Glutamatergic neuron (in vitro differentiated cells): ENCODE data around the gene NOS1AP. TPM values are rescaled to one million over a fixed set of nuclear protein-coding genes. Genes with fewer than 3 reads are reported as not detected.

ENCODE experiments used
- DNase-seq: peaks from one replicate; pipeline ENCODE4 v3.0.0; 2022
- H3K27ac Mint-ChIP-seq: one replicate; pipeline ENCODE4 v1.8.0; 2020; ENCODE audit warnings: mild to moderate bottlenecking, mixed read lengths, inconsistent platforms; ENCODE audit not compliant: unreplicated experiment
- H3K27me3 Mint-ChIP-seq: one replicate; pipeline ENCODE4 v1.8.0; 2020; ENCODE audit warnings: mild to moderate bottlenecking, moderate library complexity, mixed read lengths, inconsistent platforms; ENCODE audit not compliant: unreplicated experiment
- H3K36me3 Mint-ChIP-seq: one replicate; pipeline ENCODE4 v1.8.0; 2020; ENCODE audit warnings: mild to moderate bottlenecking, mixed read lengths, inconsistent platforms; ENCODE audit not compliant: unreplicated experiment
- H3K4me1 Mint-ChIP-seq: one replicate; pipeline ENCODE4 v1.8.0; 2020; ENCODE audit warnings: mild to moderate bottlenecking, low read depth, mixed read lengths, inconsistent platforms; ENCODE audit not compliant: unreplicated experiment
- H3K4me3 Mint-ChIP-seq: one replicate; pipeline ENCODE4 v1.8.0; 2020; ENCODE audit warnings: mild to moderate bottlenecking, mixed read lengths, inconsistent platforms; ENCODE audit not compliant: unreplicated experiment
- H3K9me3 Mint-ChIP-seq: one replicate; pipeline ENCODE4 v1.8.0; 2020; ENCODE audit warnings: mild to moderate bottlenecking, moderate library complexity, mixed read lengths, inconsistent platforms; ENCODE audit not compliant: unreplicated experiment
- CTCF ChIP-seq: fragments of 200-600 bp; sonication (generic); IDR thresholded peaks from one replicate; pipeline ENCODE4 v1.5.0; 2021; ENCODE audit not compliant: partially characterized antibody, unreplicated experiment
- total RNA-seq: library from RNA; stranded (reverse); fragmentation: NEBNext Ultra II Directional; extraction: Animal tissue kit (Norgen Biotek cat#: 25700); gene quantifications from one replicate; pipeline ENCODE4 v1.2.1, GENCODE V29; 2021; ENCODE audit not compliant: unreplicated experiment

Gene NOS1AP
- total RNA-seq, 1 donor from 2014 or later, result 12.7 TPM

- no peak overlapping the region for H3K27ac Mint-ChIP-seq
- no peaks in the 10 kb centered on the region for H3K27me3 Mint-ChIP-seq
- peak overlapping the region; percentile 73 for H3K4me3 Mint-ChIP-seq
- H3K36me3 Mint-ChIP-seq, result peaks cover 5% of the 10 kb centered on the region
- peak; percentile 55 for DNase-seq
- TF ChIP-seq CTCF, result no peak
- H3K4me1 Mint-ChIP-seq, result peaks cover 9% of the 10 kb centered on the region
- H3K9me3 Mint-ChIP-seq, result no peaks in the 10 kb centered on the region
Measured at GRCh38 chr1:162145966-162146696, 76.6 kb downstream of the NOS1AP start.

- no peak for TF ChIP-seq CTCF
- Mint-ChIP-seq H3K9me3 (peaks cover 1% of the 10 kb centered on the region), H3K4me3 (no peak overlapping the region), H3K36me3 (peaks cover 5% of the 10 kb centered on the region), H3K27ac (no peak overlapping the region), H3K27me3 (no peaks in the 10 kb centered on the region), H3K4me1 (peaks cover 16% of the 10 kb centered on the region)
- no peak for DNase-seq
Measured at GRCh38 chr1:162147760-162148159, 78.3 kb downstream of the NOS1AP start.

GRCh38 chr1:162150112-162150511, 80.6 kb downstream of the NOS1AP start:
- H3K27ac Mint-ChIP-seq, result no peak overlapping the region
- TF ChIP-seq CTCF, result no peak

GRCh38 chr1:162151900-162152829, 82.7 kb downstream of the NOS1AP start:
- Mint-ChIP-seq H3K36me3 (peaks cover 5% of the 10 kb centered on the region), H3K27ac (peak overlapping the region; percentile 62), H3K27me3 (no peaks in the 10 kb centered on the region), H3K4me1 (peaks cover 12% of the 10 kb centered on the region), H3K4me3 (no peak overlapping the region), H3K9me3 (peaks cover 4% of the 10 kb centered on the region)
- no peak for TF ChIP-seq CTCF
- peak; percentile 67 for DNase-seq

More at GRCh38 chr1:162150112-162150511, 80.6 kb downstream of the NOS1AP start:
- DNase-seq, result no peak
- Mint-ChIP-seq H3K27me3 (no peaks in the 10 kb centered on the region), H3K4me1 (peaks cover 18% of the 10 kb centered on the region), H3K36me3 (peaks cover 5% of the 10 kb centered on the region), H3K4me3 (no peak overlapping the region), H3K9me3 (peaks cover 2% of the 10 kb centered on the region)
